Erythroblast (primary cell): ENCODE results near the gene HSPA12A.

Source experiments
- GATA1 ChIP-seq: IDR thresholded peaks from 2 replicates; pipeline ENCODE4 v1.6.1; 2011; ENCODE audit warnings: low read depth, mild to moderate bottlenecking, control low read depth, low read length, moderate library complexity
- POLR2A ChIP-seq: IDR thresholded peaks from 2 replicates; pipeline ENCODE4 v1.6.1; 2011; ENCODE audit warnings: mild to moderate bottlenecking, low read length

DNA sequence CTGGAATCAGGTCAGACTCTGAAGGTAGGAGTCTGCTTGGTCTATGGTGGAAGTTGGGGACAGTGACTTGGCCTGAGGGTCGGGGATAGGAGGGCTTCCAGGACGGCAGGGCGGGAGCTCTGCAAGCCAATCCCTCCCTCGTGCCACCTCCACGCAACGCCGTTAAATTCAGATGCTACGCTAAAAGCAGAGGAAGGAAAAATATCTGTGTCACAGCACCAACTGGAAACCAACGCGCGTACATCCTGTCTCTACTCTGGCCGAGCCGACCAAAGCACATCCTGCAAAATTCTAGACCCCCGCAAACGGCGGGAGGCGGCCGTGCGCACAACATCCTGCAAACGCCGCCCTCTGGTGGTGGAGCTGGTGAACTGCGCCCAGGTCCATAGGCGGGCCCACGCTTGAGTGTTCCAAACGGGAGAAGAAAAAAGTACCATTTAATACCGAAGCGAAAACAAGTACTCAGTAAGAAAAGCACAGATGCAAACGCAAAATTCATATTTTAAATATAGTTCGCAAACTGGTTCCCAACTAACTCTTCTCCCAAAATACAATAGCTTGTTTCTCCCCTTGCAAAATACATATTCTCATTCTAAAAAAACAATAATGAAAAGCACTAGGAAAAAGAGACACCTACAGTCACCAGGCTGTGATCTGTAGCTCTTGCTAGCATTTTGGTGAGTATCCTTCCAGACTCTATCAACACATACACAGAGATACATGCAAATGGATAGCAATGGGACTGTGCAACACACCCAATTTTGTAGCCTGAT lies 45.7 kb upstream of the HSPA12A start:
- TF ChIP-seq POLR2A (no peak), GATA1 (no peak)
